HCT116 (cell line): ENCODE results near the gene FAM219A. TPM values are rescaled to one million over a fixed set of nuclear protein-coding genes. Genes with fewer than 3 reads are reported as not detected.
A peak's percentile ranks its signal among the peaks of the same experiment; 100 is the strongest.

Experiments used
- ATAC-seq: fragments of 200-7000 bp; cut with Tn5 transposase; 2 replicates; pipeline ENCODE4 v1.9.1; 2020; ENCODE audit warnings: mild to moderate bottlenecking, moderate library complexity
- BruUV-seq: library from RNA; stranded (reverse); fragments of 400-500 nt; replicated peaks from 2 replicates; lab custom pipeline; 2021; lab: Mats Ljungman, UMichigan
- CTCF ChIA-PET: fragments of 300-600 bp; sonication (Branson Sonifier 250); formaldehyde crosslinking; loops from one replicate; lab custom pipeline; 2021; ENCODE audit warnings: antibody characterized with exemption; lab: Charles Lee
- POLR2A ChIA-PET: fragments of 300-600, 350-600 bp; sonication (Branson Sonifier 250); formaldehyde crosslinking; loops from one replicate; lab custom pipeline; 2021; ENCODE audit warnings: antibody characterized with exemption; lab: Charles Lee
- RAD21 ChIA-PET, 2 experiments: fragments of 300-600 bp; sonication (Branson Sonifier 250); formaldehyde crosslinking; loops; one replicate each; lab custom pipeline; 2023; ENCODE audit warnings: low total read pairs in 2 of 2; ENCODE audit not compliant: uncharacterized antibody in 2 of 2, unreplicated experiment in 2 of 2, low non-redundant PET in 1 of 2; lab: Charles Lee
- DNase-seq: peaks from one replicate; pipeline ENCODE4 v3.0.0-alpha.2; 2010; ENCODE audit warnings: low read depth, low spot score
- H2AFZ ChIP-seq: fragments of 200-600 bp; shearing (Covaris generic), sonication (generic); 2 replicates; pipeline ENCODE4 v1.6.1; 2017; ENCODE audit warnings: low read depth, mixed run types, mixed read lengths, antibody characterized with exemption, low read length; ENCODE audit not compliant: poor library complexity, severe bottlenecking
- H3K27ac ChIP-seq: 2 replicates; pipeline ENCODE4 v1.5.1; 2012; ENCODE audit warnings: low read depth, low read length
- H3K27me3 ChIP-seq: fragments of 200-600 bp; sonication (generic); 2 replicates; pipeline ENCODE4 v1.6.1; 2016; ENCODE audit warnings: mixed run types, low read length, mixed read lengths; ENCODE audit not compliant: insufficient read depth
- H3K36me3 ChIP-seq, 2 experiments: fragments of 200-500 bp in 1 of 2; fragments of 200-600 bp in 1 of 2; sonication (Bioruptor generic) in 1 of 2; sonication (generic) in 1 of 2; 2 replicates each; pipeline versions ENCODE4 v1.5.1 to v1.6.1; 2014 to 2016; ENCODE audit warnings: low read length in 2 of 2, inconsistent platforms in 1 of 2, mixed read lengths in 1 of 2, mixed run types in 1 of 2; ENCODE audit not compliant: insufficient read depth in 2 of 2, control insufficient read depth in 1 of 2
- H3K4me1 ChIP-seq, 2 experiments: fragments of 200-600 bp in 1 of 2; sonication (generic) in 1 of 2; 2 replicates each; pipeline versions ENCODE4 v1.5.1 to v1.6.1; 2012 to 2017; ENCODE audit warnings: low read length in 2 of 2, inconsistent platforms in 1 of 2, mild to moderate bottlenecking in 1 of 2, mixed read lengths in 1 of 2, mixed run types in 1 of 2, moderate library complexity in 1 of 2; ENCODE audit not compliant: insufficient read depth in 2 of 2, control insufficient read depth in 1 of 2
- H3K4me2 ChIP-seq: fragments of 200-600 bp; sonication (generic); 2 replicates; pipeline ENCODE4 v1.6.1; 2017; ENCODE audit warnings: mixed run types, low read length, mixed read lengths
- H3K4me3 ChIP-seq, 2 experiments: fragments of 200-600 bp in 1 of 2; sonication (generic) in 1 of 2; replicated peaks in 1 of 2; 2 replicates each; pipeline ENCODE4 v1.5.1; 2011 to 2016; ENCODE audit warnings: low read length in 2 of 2, control low read depth in 1 of 2, low read depth in 1 of 2, mild to moderate bottlenecking in 1 of 2, mixed read lengths in 1 of 2, mixed run types in 1 of 2
- H3K79me2 ChIP-seq: fragments of 200-600 bp; sonication (generic); 2 replicates; pipeline ENCODE4 v1.6.1; 2017; ENCODE audit warnings: mild to moderate bottlenecking, mixed run types, low read length, moderate library complexity, mixed read lengths; ENCODE audit not compliant: insufficient read depth
- H3K9ac ChIP-seq: fragments of 200-600 bp; sonication (generic); 2 replicates; pipeline ENCODE4 v1.6.1; 2016; ENCODE audit warnings: low read length, mixed read lengths
- H3K9me2 ChIP-seq: fragments of 200-600 bp; sonication (generic), shearing (Covaris generic); 2 replicates; pipeline ENCODE4 v1.6.1; 2017; ENCODE audit warnings: mixed run types, mild to moderate bottlenecking, moderate library complexity; ENCODE audit not compliant: insufficient read depth
- H3K9me3 ChIP-seq, 2 experiments: fragments of 200-500 bp in 1 of 2; fragments of 200-600 bp in 1 of 2; sonication (Bioruptor generic) in 1 of 2; sonication (generic) in 1 of 2; 2 replicates each; pipeline ENCODE4 v1.6.1; 2014 to 2017; ENCODE audit warnings: low read length in 2 of 2, mixed read lengths in 2 of 2, inconsistent platforms in 1 of 2, low read depth in 1 of 2, mild to moderate bottlenecking in 1 of 2, mixed run types in 1 of 2, moderate library complexity in 1 of 2; ENCODE audit not compliant: control insufficient read depth in 1 of 2, insufficient read depth in 1 of 2
- H4K20me1 ChIP-seq: fragments of 200-600 bp; sonication (generic), shearing (Covaris generic); 2 replicates; pipeline ENCODE4 v1.6.1; 2017; ENCODE audit warnings: mixed run types, mild to moderate bottlenecking, moderate library complexity; ENCODE audit not compliant: insufficient read depth
- CBX3 ChIP-seq: IDR thresholded peaks from 2 replicates; pipeline ENCODE4 v1.6.1; 2012; ENCODE audit warnings: low read depth
- CTCF ChIP-seq, 3 experiments: fragments of 200-600 bp in 1 of 3; sonication (generic) in 1 of 3; IDR thresholded peaks in 2 of 3; conservative IDR thresholded peaks in 1 of 3; 2 replicates each; pipeline ENCODE4 v1.5.1; 2012 to 2017; ENCODE audit warnings: low read depth in 2 of 3, low read length in 2 of 3, antibody characterized with exemption in 1 of 3, borderline replicate concordance in 1 of 3, control low read depth in 1 of 3, mild to moderate bottlenecking in 1 of 3, mixed read lengths in 1 of 3, mixed run types in 1 of 3, moderate library complexity in 1 of 3; ENCODE audit not compliant: insufficient read depth in 1 of 3
- EZH2phosphoT487 ChIP-seq: fragments of 200-600 bp; IDR thresholded peaks from 2 replicates; pipeline ENCODE4 v1.6.1; 2018; ENCODE audit warnings: antibody characterized with exemption, borderline replicate concordance
- MAX ChIP-seq: IDR thresholded peaks from 2 replicates; pipeline ENCODE4 v1.6.1; 2012
- POLR2A ChIP-seq: IDR thresholded peaks from 2 replicates; pipeline ENCODE4 v1.7.0; 2011; ENCODE audit warnings: borderline replicate concordance; ENCODE audit not compliant: insufficient read depth, insufficient read length; ENCODE audit errors: extremely low read depth
- TCF7L2 ChIP-seq: IDR thresholded peaks from 2 replicates; pipeline ENCODE4 v1.7.0; 2011; ENCODE audit warnings: borderline replicate concordance, inconsistent platforms; ENCODE audit not compliant: insufficient read depth, insufficient read length; ENCODE audit errors: extremely low read depth
- YY1 ChIP-seq: IDR thresholded peaks from 2 replicates; pipeline ENCODE4 v1.6.1; 2011; ENCODE audit warnings: low read length, low read depth, moderate library complexity, mild to moderate bottlenecking; ENCODE audit not compliant: insufficient replicate concordance; ENCODE audit errors: extremely low read depth
- ZBTB33 ChIP-seq: IDR thresholded peaks from 2 replicates; pipeline ENCODE4 v1.6.1; 2011; ENCODE audit warnings: mild to moderate bottlenecking, low read length, moderate library complexity; ENCODE audit not compliant: insufficient replicate concordance; ENCODE audit errors: extremely low read depth
- ZNF274 ChIP-seq: fragments of 200-500 bp; sonication (Bioruptor generic); IDR thresholded peaks from 2 replicates; pipeline ENCODE4 v1.6.1; 2014; ENCODE audit warnings: mild to moderate bottlenecking, low read depth, low read length, inconsistent platforms
- intact Hi-C: fragments of 100-400 bp; cut with micrococcal nuclease; formaldehyde crosslinking; loops from 2 replicates; pipeline ENCODE4 v1.10.0; 2022
- total RNA-seq: library from RNA; stranded (reverse); gene quantifications from one replicate; pipeline ENCODE4 v1.2.1, GENCODE V29; 2021; ENCODE audit not compliant: unreplicated experiment

FAM219A gene
- total RNA-seq, 1 experiment from 2014 or later, result 13.4 TPM

- no peak for TF ChIP-seq ZBTB33
- peak; percentile 40; the same call in 1 of the 2 replicates for TF ChIP-seq MAX
- no peak for TF ChIP-seq POLR2A
- no peak for TF ChIP-seq CBX3
- peak; percentile 32 for TF ChIP-seq YY1
Observed at GRCh38 chr9:34458013-34458958, at the start of gene FAM219A, which contains the start of gene DNAI1 (continued).

GRCh38 chr9:34507966-34508365 is 49.6 kb upstream of the FAM219A start:
- H3K79me2 ChIP-seq, result no peaks in the 10 kb centered on the region
- POLR2A ChIA-PET, result no interaction called here
- H3K4me2 ChIP-seq, result no peak overlapping the region
- ATAC-seq, result no peak
- no peak overlapping the region for H3K9ac ChIP-seq
- TF ChIP-seq ZNF274 (no peak), CTCF (IDR thresholded peaks at IDR 0.05 in 2 of 3, conservative IDR thresholded peaks at IDR 0.05 in 1 of 3; ENCODE audit: borderline replicate concordance in 1 of 3, insufficient read depth in 1 of 3, low read depth in 2 of 3, low read length in 2 of 3) (no peak), CBX3 (no peak), TCF7L2 (no peak), EZH2phosphoT487 (no peak)
- TF ChIP-seq, all 23 proteins: peak for 0
- Histone ChIP-seq H3K36me3 (no peaks in the 10 kb centered on the region), H3K9me3 (no peaks in the 10 kb centered on the region), H4K20me1 (no peaks in the 10 kb centered on the region), H3K27ac (no peak overlapping the region), H3K4me3 (no peak overlapping the region), H3K4me1 (peaks cover 0 to 6% of the 10 kb centered on the region in 2 experiments; a peak in 1 of 4 replicates), H3K27me3 (no peaks in the 10 kb centered on the region), H2AFZ (no peak overlapping the region), H3K9me2 (no peaks in the 10 kb centered on the region)
- intact Hi-C loops, result no loop called here
- BruUV-seq, result no TSS peak
- DNase-seq, result no peak
- CTCF ChIA-PET, result no interaction called here
- RAD21 ChIA-PET, result no interaction called here
